Gastroesophageal sphincter (tissue), 4 donors: ENCODE results near the gene CES4A. TPM values are rescaled to one million over a fixed set of nuclear protein-coding genes. Genes with fewer than 3 reads are reported as not detected.

Experiments
- ATAC-seq: fragments of 150-250 bp; one replicate; pipeline ENCODE4 v1.9.1; 2016; ENCODE audit warnings: mild to moderate bottlenecking, moderate library complexity
- H3K27ac ChIP-seq, 4 donors: fragments of 200-600 bp; sonication (generic) in 3 of 4; 1 replicate in 3 of 4; 2 replicates in 1 of 4; pipeline ENCODE4 v1.5.1; 2016 to 2019
- H3K27me3 ChIP-seq: fragments of 200-600 bp; sonication (generic); one replicate; pipeline ENCODE4 v1.5.1; 2019
- H3K36me3 ChIP-seq, 2 donors: fragments of 200-600 bp; sonication (generic); one replicate each; pipeline ENCODE4 v1.5.1; 2019; ENCODE audit warnings: control low read depth in 1 of 2
- H3K4me1 ChIP-seq, 3 donors: fragments of 200-600 bp; sonication (generic); 1 replicate in 2 of 3; 2 replicates in 1 of 3; pipeline ENCODE4 v1.5.1; 2016 to 2019; ENCODE audit warnings: control low read depth in 2 of 3
- H3K4me3 ChIP-seq, 2 donors: fragments of 200-600 bp; sonication (generic); one replicate each; pipeline ENCODE4 v1.5.1; 2019; ENCODE audit warnings: mild to moderate bottlenecking in 1 of 2, moderate library complexity in 1 of 2
- H3K9me3 ChIP-seq, 3 donors: fragments of 200-600 bp; sonication (generic); one replicate each; pipeline ENCODE4 v1.5.1; 2017 to 2019; ENCODE audit warnings: control low read depth in 2 of 3
- EP300 ChIP-seq: sonication (generic); formaldehyde crosslinking; IDR thresholded peaks from one replicate; pipeline ENCODE4 v1.6.1; 2017; ENCODE audit warnings: antibody characterized with exemption, mild to moderate bottlenecking
- POLR2A ChIP-seq, 2 donors: fragments of 450-650 bp; IDR thresholded peaks; one replicate each; pipeline ENCODE4 v1.6.1; 2017; ENCODE audit warnings: antibody characterized with exemption in 2 of 2, mild to moderate bottlenecking in 2 of 2, moderate library complexity in 1 of 2
- POLR2AphosphoS5 ChIP-seq: sonication (generic); formaldehyde crosslinking; IDR thresholded peaks from one replicate; pipeline ENCODE4 v1.6.1; 2017; ENCODE audit warnings: antibody characterized with exemption
- WGBS, 2 donors: methylation state at CpG; one replicate each; pipeline ENCODE4 v1.1.5; 2018; ENCODE audit warnings: low coverage in 1 of 2; 5-methylcytosine and 5-hydroxymethylcytosine counted together
- total RNA-seq, 4 donors: library from RNA; depleted of rRNA; stranded (reverse); fragments of >200 nt; gene quantifications; one replicate each; pipeline ENCODE4 v1.1.0, GENCODE V29; 2016
- TF ChIP-seq, protein P1 (sequence below), 4 experiments: fragments of 200-600 bp in 2 of 4; fragments of 450-650 bp in 2 of 4; sonication (generic) in 1 of 4; IDR thresholded peaks; one replicate each; pipeline ENCODE4 v1.5.1; 2017 to 2019; ENCODE audit warnings: antibody characterized with exemption in 4 of 4, mild to moderate bottlenecking in 2 of 4, moderate library complexity in 2 of 4

The CES4A gene
- total RNA-seq, 4 donors from 2014 or later: 1.2 to 6.1 (median 2.6) TPM

GRCh38 chr16:67017810-67018488 is 29.6 kb downstream of the CES4A start:
- Histone ChIP-seq H3K27me3 (no peaks in the 10 kb centered on the region), H3K4me3 (no peak overlapping the region), H3K36me3 (no peaks in the 10 kb centered on the region), H3K4me1 (peaks cover 0 to 21% (median 13%) of the 10 kb centered on the region in 3 donors), H3K27ac (no peak overlapping the region), H3K9me3 (no peaks in the 10 kb centered on the region)
- peak; percentile 52 for ATAC-seq
- TF ChIP-seq, protein P1, sequence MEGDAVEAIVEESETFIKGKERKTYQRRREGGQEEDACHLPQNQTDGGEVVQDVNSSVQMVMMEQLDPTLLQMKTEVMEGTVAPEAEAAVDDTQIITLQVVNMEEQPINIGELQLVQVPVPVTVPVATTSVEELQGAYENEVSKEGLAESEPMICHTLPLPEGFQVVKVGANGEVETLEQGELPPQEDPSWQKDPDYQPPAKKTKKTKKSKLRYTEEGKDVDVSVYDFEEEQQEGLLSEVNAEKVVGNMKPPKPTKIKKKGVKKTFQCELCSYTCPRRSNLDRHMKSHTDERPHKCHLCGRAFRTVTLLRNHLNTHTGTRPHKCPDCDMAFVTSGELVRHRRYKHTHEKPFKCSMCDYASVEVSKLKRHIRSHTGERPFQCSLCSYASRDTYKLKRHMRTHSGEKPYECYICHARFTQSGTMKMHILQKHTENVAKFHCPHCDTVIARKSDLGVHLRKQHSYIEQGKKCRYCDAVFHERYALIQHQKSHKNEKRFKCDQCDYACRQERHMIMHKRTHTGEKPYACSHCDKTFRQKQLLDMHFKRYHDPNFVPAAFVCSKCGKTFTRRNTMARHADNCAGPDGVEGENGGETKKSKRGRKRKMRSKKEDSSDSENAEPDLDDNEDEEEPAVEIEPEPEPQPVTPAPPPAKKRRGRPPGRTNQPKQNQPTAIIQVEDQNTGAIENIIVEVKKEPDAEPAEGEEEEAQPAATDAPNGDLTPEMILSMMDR (IDR thresholded peaks at IDR 0.05): peak in 3 of 4 experiments; percentile 57 to 69 (median 63)
- no peak for TF ChIP-seq POLR2AphosphoS5
- 25 to 60% methylated on average over 1 to 4 of the region's 6 CpGs for WGBS, 2 donors

GRCh38 chr16:67019171-67019570 is 30.8 kb downstream of the CES4A start:
- Histone ChIP-seq H3K4me3 (no peak overlapping the region), H3K27ac (no peak overlapping the region), H3K9me3 (no peaks in the 10 kb centered on the region), H3K36me3 (no peaks in the 10 kb centered on the region), H3K4me1 (peaks cover 0 to 8% (median 5%) of the 10 kb centered on the region in 3 donors), H3K27me3 (no peaks in the 10 kb centered on the region)
- whole genome bisulfite sequencing, 2 donors: 80 to 88% methylated on average over 1 to 8 of the region's 8 CpGs
- ATAC-seq: no peak
- TF ChIP-seq POLR2A (IDR thresholded peaks at IDR 0.05): no peak
- TF ChIP-seq, protein P1 (IDR thresholded peaks at IDR 0.05): no peak
- TF ChIP-seq EP300: no peak
- TF ChIP-seq POLR2AphosphoS5: no peak

DNA sequence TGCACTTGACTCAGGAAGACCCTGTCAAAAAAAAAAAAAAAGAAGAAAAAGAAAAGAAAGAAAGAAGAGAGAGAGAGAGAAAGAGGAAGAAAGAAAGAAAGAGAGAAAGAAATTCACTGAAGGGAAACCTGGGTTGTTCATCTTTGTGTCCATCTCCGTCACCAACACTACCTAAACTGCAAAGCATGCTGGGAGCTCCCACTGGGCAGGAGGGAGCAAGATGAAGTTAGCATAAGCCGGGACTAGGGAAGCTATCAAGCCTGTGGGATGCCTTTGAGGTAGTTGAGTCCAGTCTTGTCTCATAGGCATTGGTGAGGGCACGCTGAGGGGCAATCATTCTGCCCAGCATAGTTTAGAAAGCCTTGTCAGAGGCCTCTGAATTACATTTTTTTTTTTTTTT is 32.9 kb downstream of the CES4A start:
- no peaks in the 10 kb centered on the region for H3K36me3 ChIP-seq
- H3K4me1 ChIP-seq: no peaks in the 10 kb centered on the region
- H3K4me3 ChIP-seq: no peak overlapping the region
- WGBS, 2 donors: 74 to 80% methylated on average over 1 to 3 of the region's 3 CpGs
- H3K9me3 ChIP-seq: no peaks in the 10 kb centered on the region
- H3K27ac ChIP-seq: no peak overlapping the region
- no peaks in the 10 kb centered on the region for H3K27me3 ChIP-seq
- TF ChIP-seq POLR2A (IDR thresholded peaks at IDR 0.05) (no peak), POLR2AphosphoS5 (no peak), EP300 (no peak)
- TF ChIP-seq, protein P1 (IDR thresholded peaks at IDR 0.05): no peak
- no peak for ATAC-seq

DNA sequence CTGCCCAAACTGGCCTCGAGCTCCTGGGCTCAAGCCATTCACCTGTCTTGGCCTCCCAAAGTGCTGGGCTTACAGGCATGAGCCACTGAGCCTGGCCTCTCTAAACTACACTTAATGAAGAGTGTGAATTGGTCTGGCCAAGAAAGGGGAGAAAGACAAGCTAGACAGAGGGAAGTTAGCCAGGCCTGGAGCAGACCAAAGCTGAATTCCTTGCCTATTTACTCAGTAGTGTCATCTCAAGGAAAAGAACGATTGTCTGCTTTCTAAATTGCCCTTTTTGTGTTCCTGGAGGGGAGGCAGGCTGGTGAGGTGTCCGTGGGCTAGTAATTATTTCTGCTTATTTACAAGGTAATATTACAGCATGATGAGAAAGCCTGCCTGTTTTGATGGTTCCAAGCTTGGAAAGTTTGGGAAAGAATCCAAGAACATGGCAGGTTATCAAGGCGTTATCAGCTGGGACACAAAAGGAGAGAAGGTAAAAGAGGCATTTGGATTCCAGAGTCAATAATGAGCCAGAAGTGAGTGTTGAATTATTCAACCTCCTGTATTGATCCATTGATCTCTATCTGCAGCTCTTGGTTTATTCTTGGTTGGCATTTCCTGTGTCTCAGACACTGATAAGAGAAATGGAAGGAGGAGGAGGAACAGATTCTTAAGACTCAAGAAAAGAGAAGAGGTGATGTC is 34.3 kb downstream of the CES4A start:
- Histone ChIP-seq H3K4me1 (peaks cover 0 to 2% (median 0%) of the 10 kb centered on the region in 3 donors), H3K27ac (no peak overlapping the region), H3K4me3 (no peak overlapping the region), H3K27me3 (no peaks in the 10 kb centered on the region), H3K36me3 (no peaks in the 10 kb centered on the region), H3K9me3 (no peaks in the 10 kb centered on the region)
- no peak for ATAC-seq
- 70 to 78% methylated on average over 3 to 4 of the region's 4 CpGs for WGBS, 2 donors
- TF ChIP-seq, protein P1 (IDR thresholded peaks at IDR 0.05): no peak
- no peak for TF ChIP-seq POLR2A (IDR thresholded peaks at IDR 0.05)
- no peak for TF ChIP-seq EP300
- TF ChIP-seq POLR2AphosphoS5: no peak

GRCh38 chr16:67023689-67024088 is 35.3 kb downstream of the CES4A start:
- no peak overlapping the region for H3K4me3 ChIP-seq
- H3K27me3 ChIP-seq: no peaks in the 10 kb centered on the region
- 92% methylated on average over 1 of the region's 1 CpG; no CpG with 5 or more reads in 1 of the 2 donors for WGBS, 2 donors
- no peak overlapping the region for H3K27ac ChIP-seq
- H3K4me1 ChIP-seq: peaks cover 0 to 12% (median 0%) of the 10 kb centered on the region in 3 donors
- no peaks in the 10 kb centered on the region for H3K9me3 ChIP-seq
- no peaks in the 10 kb centered on the region for H3K36me3 ChIP-seq
- TF ChIP-seq POLR2A (IDR thresholded peaks at IDR 0.05) (no peak), EP300 (no peak), POLR2AphosphoS5 (no peak)
- TF ChIP-seq, protein P1 (IDR thresholded peaks at IDR 0.05): no peak
- no peak for ATAC-seq
